HepG2 (cell line): ENCODE results near the gene ITGB2.

Source experiments
- ELF1 ChIP-seq: sonication (generic); formaldehyde crosslinking; IDR thresholded peaks from 2 replicates; pipeline ENCODE4 v1.4.0; 2020; ENCODE audit warnings: missing genetic modification reagents
- IRX3 ChIP-seq: sonication (generic); formaldehyde crosslinking; IDR thresholded peaks from 2 replicates; pipeline ENCODE4 v1.8.1; 2023; ENCODE audit warnings: mild to moderate bottlenecking, low read depth, missing genetic modification reagents, borderline replicate concordance
- POLR2A ChIP-seq, 2 experiments: IDR thresholded peaks; 2 replicates each; pipeline ENCODE4 v1.6.1; 2011; ENCODE audit warnings: low read depth in 2 of 2, low read length in 2 of 2, mild to moderate bottlenecking in 1 of 2, moderate library complexity in 1 of 2; ENCODE audit not compliant: insufficient read depth in 1 of 2
- TEAD2 ChIP-seq: sonication (generic); formaldehyde crosslinking; IDR thresholded peaks from 2 replicates; pipeline ENCODE4 v1.9.0; 2021; ENCODE audit warnings: missing genetic modification reagents
- TF ChIP-seq, protein P1 (sequence below): sonication (generic); formaldehyde crosslinking; IDR thresholded peaks from 2 replicates; pipeline ENCODE4 v1.5.0; 2020; ENCODE audit warnings: mild to moderate bottlenecking, missing genetic modification reagents, moderate library complexity

GRCh38 chr21:44918107-44918470, 2.6 kb downstream of the ITGB2 start:
- TF ChIP-seq POLR2A (IDR thresholded peaks at IDR 0.05; ENCODE audit: insufficient read depth in 1 of 2, low read depth in 2 of 2, low read length in 2 of 2) (no peak), IRX3 (CRISPR knock-in tag) (no peak), TEAD2 (no peak), ELF1 (CRISPR knock-in tag) (no peak)
- TF ChIP-seq, protein P1, sequence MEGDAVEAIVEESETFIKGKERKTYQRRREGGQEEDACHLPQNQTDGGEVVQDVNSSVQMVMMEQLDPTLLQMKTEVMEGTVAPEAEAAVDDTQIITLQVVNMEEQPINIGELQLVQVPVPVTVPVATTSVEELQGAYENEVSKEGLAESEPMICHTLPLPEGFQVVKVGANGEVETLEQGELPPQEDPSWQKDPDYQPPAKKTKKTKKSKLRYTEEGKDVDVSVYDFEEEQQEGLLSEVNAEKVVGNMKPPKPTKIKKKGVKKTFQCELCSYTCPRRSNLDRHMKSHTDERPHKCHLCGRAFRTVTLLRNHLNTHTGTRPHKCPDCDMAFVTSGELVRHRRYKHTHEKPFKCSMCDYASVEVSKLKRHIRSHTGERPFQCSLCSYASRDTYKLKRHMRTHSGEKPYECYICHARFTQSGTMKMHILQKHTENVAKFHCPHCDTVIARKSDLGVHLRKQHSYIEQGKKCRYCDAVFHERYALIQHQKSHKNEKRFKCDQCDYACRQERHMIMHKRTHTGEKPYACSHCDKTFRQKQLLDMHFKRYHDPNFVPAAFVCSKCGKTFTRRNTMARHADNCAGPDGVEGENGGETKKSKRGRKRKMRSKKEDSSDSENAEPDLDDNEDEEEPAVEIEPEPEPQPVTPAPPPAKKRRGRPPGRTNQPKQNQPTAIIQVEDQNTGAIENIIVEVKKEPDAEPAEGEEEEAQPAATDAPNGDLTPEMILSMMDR (CRISPR knock-in tag): no peak
